Pulmonary artery endothelial cell (primary cell): ENCODE measurements around the gene UBXN10. TPM values are rescaled to one million over a fixed set of nuclear protein-coding genes. Genes with fewer than 3 reads are reported as not detected.

Experiments used
- DNase-seq: peaks from one replicate; pipeline ENCODE4 v3.0.0-alpha.2; 2011; ENCODE audit warnings: low read depth, low spot score
- total RNA-seq: library from RNA; depleted of rRNA; stranded (reverse); fragments of >200 nt; gene quantifications from 2 replicates; pipeline ENCODE4 v1.2.3, GENCODE V29; 2014

Gene UBXN10
- total RNA-seq, 1 donor from 2014 or later: not detected

DNA sequence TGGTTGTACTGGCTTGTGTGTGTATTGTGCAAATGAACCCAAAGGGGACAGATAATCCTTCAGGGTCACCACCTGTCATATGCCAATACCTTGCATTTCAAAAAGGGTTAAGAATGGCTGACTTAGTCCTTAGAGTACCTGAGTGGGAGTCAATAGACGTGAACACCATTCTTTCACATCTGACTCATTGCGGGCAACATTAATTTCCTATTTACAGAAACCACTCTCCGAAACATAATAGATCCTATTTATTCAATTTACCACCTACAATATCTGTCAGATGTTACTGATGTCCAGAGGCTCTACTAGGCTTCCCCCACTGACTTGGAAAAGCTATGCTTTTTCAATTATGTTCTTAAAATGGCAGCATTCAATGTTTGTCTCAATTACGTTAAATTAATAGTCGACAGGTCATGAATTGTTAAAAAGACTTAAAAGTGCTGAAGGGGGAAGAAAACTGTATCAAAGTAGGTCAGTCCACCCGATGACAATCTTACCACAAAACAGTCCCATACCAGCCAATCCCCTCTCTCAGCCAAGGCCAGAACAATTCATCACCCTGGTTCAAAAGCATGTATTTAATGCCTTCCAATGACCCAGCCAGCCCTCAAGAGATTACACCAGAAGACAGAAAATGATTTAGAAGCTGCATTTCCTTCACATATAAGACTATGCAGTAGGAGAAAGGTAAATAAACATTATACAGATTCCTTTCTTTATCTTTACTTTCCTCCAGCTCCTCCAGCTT is 49.1 kb downstream of the UBXN10 start:
- no peak for DNase-seq

DNA sequence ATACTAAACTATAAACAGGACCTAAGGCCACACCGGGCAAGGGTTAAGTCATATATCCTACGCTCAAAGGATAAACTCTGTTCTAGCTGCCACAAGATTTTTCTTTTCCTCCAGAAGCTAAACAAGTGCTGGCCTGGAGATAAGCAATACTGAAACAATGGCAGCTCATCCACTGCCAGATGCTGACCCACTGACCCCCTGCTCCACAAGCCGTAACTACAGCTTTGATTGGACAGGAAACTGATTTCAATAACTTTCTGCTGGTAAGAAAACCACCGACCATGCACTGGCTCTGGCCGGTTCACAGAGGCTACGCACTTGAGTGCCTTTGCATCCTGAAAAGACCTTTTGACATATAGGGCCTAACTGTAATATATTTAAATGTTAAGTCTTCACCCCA is 51.8 kb downstream of the UBXN10 start:
- DNase-seq: peak; percentile 19

DNA sequence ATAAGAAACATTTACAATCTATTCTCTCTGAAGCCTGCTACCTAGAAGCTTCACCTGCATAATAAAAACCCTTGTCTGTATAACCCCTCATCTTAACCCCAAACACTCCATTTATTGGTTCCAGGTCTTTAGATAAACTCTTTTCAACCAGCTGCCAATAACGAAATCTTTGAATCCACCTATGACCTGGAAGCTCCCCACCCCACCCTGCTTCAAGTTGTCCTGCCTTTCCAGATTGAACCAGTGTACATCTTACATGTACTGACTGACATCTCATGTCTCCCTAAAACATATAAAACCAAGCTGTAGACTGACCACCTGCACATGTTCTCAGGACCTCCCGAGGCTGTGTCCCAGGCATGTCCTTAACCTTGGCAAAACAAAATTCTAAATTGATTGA is 54.1 kb downstream of the UBXN10 start:
- no peak for DNase-seq

DNA sequence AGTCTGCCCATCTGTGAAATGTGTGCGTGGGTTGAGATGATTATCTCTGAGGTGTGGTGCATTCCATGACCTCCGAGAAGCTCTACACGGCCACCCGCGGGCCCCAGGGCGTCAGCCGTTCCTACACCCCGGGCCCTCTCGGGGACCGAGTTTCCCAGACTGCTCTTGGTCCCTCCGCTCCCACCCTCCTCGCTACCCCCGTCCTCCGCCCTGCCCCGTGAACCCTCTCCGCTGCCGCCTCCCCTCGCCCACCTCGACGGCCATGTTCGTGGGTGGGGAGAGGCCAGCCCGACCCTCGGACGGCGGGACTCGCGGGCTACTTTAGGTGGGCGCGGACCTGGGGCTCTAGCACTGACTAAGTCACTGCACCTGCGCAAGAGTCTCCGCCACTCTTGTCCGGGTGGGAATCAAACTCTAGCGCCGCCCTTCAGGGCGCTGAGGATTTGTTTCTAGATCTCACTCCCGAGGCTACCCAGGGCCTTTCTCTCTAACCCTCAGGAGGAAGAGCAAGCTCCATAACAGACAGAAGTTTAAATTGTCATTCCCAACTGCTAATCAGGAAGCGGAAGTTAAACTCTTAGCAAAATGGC is 57.1 kb downstream of the UBXN10 start:
- no peak for DNase-seq

Other genes with a start within 250 kb of the UBXN10 start
- not detected in 2 replicates for gene PLA2G2A, start 206.5 kb upstream of the UBXN10 start, total RNA-seq
- 0.07 and 0.18 TPM in 2 replicates for gene PLA2G5, start 115.9 kb upstream of the UBXN10 start, total RNA-seq
- not detected in 2 replicates for gene PLA2G2D, start 66.6 kb upstream of the UBXN10 start, total RNA-seq
- not detected in 2 replicates for gene PLA2G2F, start 46.8 kb upstream of the UBXN10 start, total RNA-seq
- gene PLA2G2C, start 422 bp downstream of the UBXN10 start, total RNA-seq: not detected in 2 replicates
- not detected in 2 replicates for gene VWA5B1, start 104.8 kb downstream of the UBXN10 start, total RNA-seq